GM23338 (cell line): Measurements from ENCODE around the gene NRCAM. TPM values are rescaled to one million over a fixed set of nuclear protein-coding genes. Genes with fewer than 3 reads are reported as not detected.

Source experiments
- ATAC-seq: fragments of 200-7000 bp; cut with Tn5 transposase; 3 replicates; pipeline ENCODE4 v1.9.1; 2020
- DNase-seq: peaks from one replicate; pipeline ENCODE4 v3.0.0-alpha.2; 2015; ENCODE audit warnings: low spot score
- H2AFZ ChIP-seq: fragments of 200-600 bp; sonication (generic); 2 replicates; pipeline ENCODE4 v1.8.0; 2016; ENCODE audit warnings: antibody characterized with exemption, mild to moderate bottlenecking, moderate library complexity
- H3F3A ChIP-seq: fragments of 200-600 bp; sonication (generic); replicated peaks from 2 replicates; pipeline ENCODE4 v1.8.0; 2017; ENCODE audit warnings: antibody characterized with exemption, mixed run types, low read depth
- H3K27ac ChIP-seq: fragments of 200-600 bp; sonication (generic); 2 replicates; pipeline ENCODE4 v1.6.1; 2016; ENCODE audit warnings: low read depth
- H3K27me3 ChIP-seq: fragments of 200-600 bp; sonication (generic); 2 replicates; pipeline ENCODE4 v1.8.0; 2016; ENCODE audit warnings: mild to moderate bottlenecking, mixed run types, moderate library complexity; ENCODE audit not compliant: insufficient read depth
- H3K36me3 ChIP-seq: fragments of 200-600 bp; sonication (generic); 2 replicates; pipeline ENCODE4 v1.8.0; 2016; ENCODE audit warnings: mild to moderate bottlenecking; ENCODE audit not compliant: insufficient read depth
- H3K4me1 ChIP-seq: fragments of 200-600 bp; sonication (generic); 2 replicates; pipeline ENCODE4 v1.8.0; 2016; ENCODE audit warnings: mild to moderate bottlenecking, moderate library complexity; ENCODE audit not compliant: insufficient read depth
- H3K4me2 ChIP-seq: fragments of 200-600 bp; sonication (generic); 2 replicates; pipeline ENCODE4 v1.7.1; 2017; ENCODE audit warnings: mixed run types
- H3K4me3 ChIP-seq: fragments of 200-600 bp; sonication (generic); 2 replicates; pipeline ENCODE4 v1.6.1; 2016; ENCODE audit warnings: mixed run types
- H3K79me2 ChIP-seq: fragments of 200-600 bp; sonication (generic); replicated peaks from 2 replicates; pipeline ENCODE4 v1.8.0; 2017; ENCODE audit warnings: mild to moderate bottlenecking; ENCODE audit not compliant: insufficient read depth
- H3K9me2 ChIP-seq: fragments of 200-600 bp; sonication (generic); 2 replicates; pipeline ENCODE4 v1.8.0; 2017; ENCODE audit not compliant: insufficient read depth
- H4K20me1 ChIP-seq: fragments of 200-600 bp; sonication (generic); replicated peaks from 2 replicates; pipeline ENCODE4 v1.8.0; 2017; ENCODE audit warnings: mild to moderate bottlenecking; ENCODE audit not compliant: insufficient read depth
- H3K27ac Mint-ChIP-seq: 2 replicates; pipeline ENCODE4 v1.8.0; 2020; ENCODE audit warnings: inconsistent platforms, mild to moderate bottlenecking, moderate library complexity, mixed read lengths
- H3K27me3 Mint-ChIP-seq: 3 replicates; pipeline ENCODE4 v1.8.0; 2022; ENCODE audit warnings: low read depth, mild to moderate bottlenecking, moderate library complexity, mixed read lengths, inconsistent platforms; ENCODE audit not compliant: insufficient read depth, poor library complexity
- H3K36me3 Mint-ChIP-seq: 3 replicates; pipeline ENCODE4 v1.8.0; 2021; ENCODE audit warnings: low read depth, mild to moderate bottlenecking, inconsistent platforms, moderate library complexity, mixed read lengths
- H3K4me1 Mint-ChIP-seq: 3 replicates; pipeline ENCODE4 v1.8.0; 2020; ENCODE audit warnings: mild to moderate bottlenecking, inconsistent platforms, mixed read lengths
- H3K4me3 Mint-ChIP-seq: 3 replicates; pipeline ENCODE4 v1.8.0; 2021; ENCODE audit warnings: moderate library complexity, mild to moderate bottlenecking, inconsistent platforms, mixed read lengths
- H3K9me3 Mint-ChIP-seq: 3 replicates; pipeline ENCODE4 v1.8.0; 2020; ENCODE audit warnings: moderate library complexity, mild to moderate bottlenecking, inconsistent platforms, mixed read lengths
- CTCF ChIP-seq, 2 experiments: fragments of 200-600 bp in 1 of 2; sonication (generic) in 1 of 2; conservative IDR thresholded peaks; 2 replicates each; pipeline versions ENCODE4 v1.5.1 to v1.6.1; 2016 to 2017; ENCODE audit warnings: antibody characterized with exemption in 2 of 2, low read depth in 2 of 2, mild to moderate bottlenecking in 2 of 2, moderate library complexity in 1 of 2
- EZH2phosphoT487 ChIP-seq: fragments of 200-600 bp; sonication (generic); IDR thresholded peaks from one replicate; pipeline ENCODE4 v1.8.1; 2018; ENCODE audit warnings: antibody characterized with exemption; ENCODE audit not compliant: unreplicated experiment
- JUNB ChIP-seq: IDR thresholded peaks from one replicate; pipeline ENCODE4 v1.6.1; 2016; ENCODE audit warnings: antibody characterized with exemption; ENCODE audit not compliant: unreplicated experiment
- NANOG ChIP-seq: IDR thresholded peaks from 2 replicates; pipeline ENCODE4 v1.6.1; 2016; ENCODE audit warnings: antibody characterized with exemption, borderline replicate concordance
- POLR2AphosphoS5 ChIP-seq: IDR thresholded peaks from 2 replicates; pipeline ENCODE4 v1.6.1; 2016; ENCODE audit warnings: antibody characterized with exemption, low read depth
- ZNF331 ChIP-seq: fragments of 250-450 bp; sonication (Bioruptor Pico); IDR thresholded peaks from 2 replicates; pipeline ENCODE4 v1.5.0; 2020; ENCODE audit warnings: low read depth, mild to moderate bottlenecking, moderate library complexity
- polyA plus RNA-seq: library from polyadenylated mRNA; unstranded; fragments of >200 nt; fragmentation: Nextera tagmentation; extraction: Ambion mirVana; gene quantifications from 2 replicates; pipeline ENCODE4 v1.2.1, GENCODE V29; 2016
- total RNA-seq: library from RNA; depleted of rRNA; stranded (reverse); fragments of >200 nt; shearing (Covaris generic); gene quantifications from 2 replicates; pipeline ENCODE4 v1.2.3, GENCODE V29; 2014
- TF ChIP-seq, protein P1 (sequence below): fragments of 250-450 bp; sonication (Bioruptor Pico); IDR thresholded peaks from 2 replicates; pipeline ENCODE4 v1.5.0; 2020; ENCODE audit warnings: mild to moderate bottlenecking, moderate library complexity

NRCAM gene
- total and polyA plus RNA-seq, 2 experiments from 2014 or later, result 2.5 to 6.8 TPM

- TF ChIP-seq, protein P1, sequence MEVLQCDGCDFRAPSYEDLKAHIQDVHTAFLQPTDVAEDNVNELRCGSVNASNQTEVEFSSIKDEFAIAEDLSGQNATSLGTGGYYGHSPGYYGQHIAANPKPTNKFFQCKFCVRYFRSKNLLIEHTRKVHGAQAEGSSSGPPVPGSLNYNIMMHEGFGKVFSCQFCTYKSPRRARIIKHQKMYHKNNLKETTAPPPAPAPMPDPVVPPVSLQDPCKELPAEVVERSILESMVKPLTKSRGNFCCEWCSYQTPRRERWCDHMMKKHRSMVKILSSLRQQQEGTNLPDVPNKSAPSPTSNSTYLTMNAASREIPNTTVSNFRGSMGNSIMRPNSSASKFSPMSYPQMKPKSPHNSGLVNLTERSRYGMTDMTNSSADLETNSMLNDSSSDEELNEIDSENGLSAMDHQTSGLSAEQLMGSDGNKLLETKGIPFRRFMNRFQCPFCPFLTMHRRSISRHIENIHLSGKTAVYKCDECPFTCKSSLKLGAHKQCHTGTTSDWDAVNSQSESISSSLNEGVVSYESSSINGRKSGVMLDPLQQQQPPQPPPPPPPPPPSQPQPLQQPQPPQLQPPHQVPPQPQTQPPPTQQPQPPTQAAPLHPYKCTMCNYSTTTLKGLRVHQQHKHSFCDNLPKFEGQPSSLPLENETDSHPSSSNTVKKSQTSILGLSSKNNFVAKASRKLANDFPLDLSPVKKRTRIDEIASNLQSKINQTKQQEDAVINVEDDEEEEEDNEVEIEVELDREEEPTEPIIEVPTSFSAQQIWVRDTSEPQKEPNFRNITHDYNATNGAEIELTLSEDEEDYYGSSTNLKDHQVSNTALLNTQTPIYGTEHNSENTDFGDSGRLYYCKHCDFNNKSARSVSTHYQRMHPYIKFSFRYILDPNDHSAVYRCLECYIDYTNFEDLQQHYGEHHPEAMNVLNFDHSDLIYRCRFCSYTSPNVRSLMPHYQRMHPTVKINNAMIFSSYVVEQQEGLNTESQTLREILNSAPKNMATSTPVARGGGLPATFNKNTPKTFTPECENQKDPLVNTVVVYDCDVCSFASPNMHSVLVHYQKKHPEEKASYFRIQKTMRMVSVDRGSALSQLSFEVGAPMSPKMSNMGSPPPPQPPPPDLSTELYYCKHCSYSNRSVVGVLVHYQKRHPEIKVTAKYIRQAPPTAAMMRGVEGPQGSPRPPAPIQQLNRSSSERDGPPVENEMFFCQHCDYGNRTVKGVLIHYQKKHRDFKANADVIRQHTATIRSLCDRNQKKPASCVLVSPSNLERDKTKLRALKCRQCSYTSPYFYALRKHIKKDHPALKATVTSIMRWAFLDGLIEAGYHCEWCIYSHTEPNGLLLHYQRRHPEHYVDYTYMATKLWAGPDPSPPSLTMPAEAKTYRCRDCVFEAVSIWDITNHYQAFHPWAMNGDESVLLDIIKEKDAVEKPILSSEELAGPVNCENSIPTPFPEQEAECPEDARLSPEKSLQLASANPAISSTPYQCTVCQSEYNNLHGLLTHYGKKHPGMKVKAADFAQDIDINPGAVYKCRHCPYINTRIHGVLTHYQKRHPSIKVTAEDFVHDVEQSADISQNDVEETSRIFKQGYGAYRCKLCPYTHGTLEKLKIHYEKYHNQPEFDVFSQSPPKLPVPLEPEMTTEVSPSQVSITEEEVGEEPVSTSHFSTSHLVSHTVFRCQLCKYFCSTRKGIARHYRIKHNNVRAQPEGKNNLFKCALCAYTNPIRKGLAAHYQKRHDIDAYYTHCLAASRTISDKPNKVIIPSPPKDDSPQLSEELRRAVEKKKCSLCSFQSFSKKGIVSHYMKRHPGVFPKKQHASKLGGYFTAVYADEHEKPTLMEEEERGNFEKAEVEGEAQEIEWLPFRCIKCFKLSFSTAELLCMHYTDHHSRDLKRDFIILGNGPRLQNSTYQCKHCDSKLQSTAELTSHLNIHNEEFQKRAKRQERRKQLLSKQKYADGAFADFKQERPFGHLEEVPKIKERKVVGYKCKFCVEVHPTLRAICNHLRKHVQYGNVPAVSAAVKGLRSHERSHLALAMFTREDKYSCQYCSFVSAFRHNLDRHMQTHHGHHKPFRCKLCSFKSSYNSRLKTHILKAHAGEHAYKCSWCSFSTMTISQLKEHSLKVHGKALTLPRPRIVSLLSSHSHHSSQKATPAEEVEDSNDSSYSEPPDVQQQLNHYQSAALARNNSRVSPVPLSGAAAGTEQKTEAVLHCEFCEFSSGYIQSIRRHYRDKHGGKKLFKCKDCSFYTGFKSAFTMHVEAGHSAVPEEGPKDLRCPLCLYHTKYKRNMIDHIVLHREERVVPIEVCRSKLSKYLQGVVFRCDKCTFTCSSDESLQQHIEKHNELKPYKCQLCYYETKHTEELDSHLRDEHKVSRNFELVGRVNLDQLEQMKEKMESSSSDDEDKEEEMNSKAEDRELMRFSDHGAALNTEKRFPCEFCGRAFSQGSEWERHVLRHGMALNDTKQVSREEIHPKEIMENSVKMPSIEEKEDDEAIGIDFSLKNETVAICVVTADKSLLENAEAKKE (CRISPR knock-in tag), result no peak
- no peak for TF ChIP-seq EZH2phosphoT487
Measured at GRCh38 chr7:108285778-108286177, 170.5 kb downstream of the NRCAM start (continued).

DNA sequence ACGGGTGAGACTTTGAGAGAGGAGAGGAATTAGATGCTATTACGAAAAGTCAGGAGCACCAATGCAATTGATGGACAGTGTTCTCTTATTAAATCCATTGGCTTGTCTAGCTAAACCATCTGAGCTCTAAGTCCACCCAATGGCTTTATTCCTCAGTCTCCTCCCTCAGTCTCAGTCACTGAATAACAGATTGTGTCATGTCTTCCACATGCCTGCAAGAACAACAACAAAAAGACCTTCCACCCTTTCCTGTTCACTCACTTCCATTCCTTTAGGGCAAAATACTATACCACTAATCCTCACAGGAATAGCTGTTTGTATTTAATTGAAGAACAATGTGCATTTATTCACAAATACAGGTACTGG lies 171.2 kb downstream of the NRCAM start:
- Histone ChIP-seq H3K27me3 (no peaks in the 10 kb centered on the region), H3K9me2 (no peaks in the 10 kb centered on the region), H3K4me1 (no peaks in the 10 kb centered on the region), H3F3A (no peaks in the 10 kb centered on the region), H3K4me2 (no peak overlapping the region), H3K27ac (no peak overlapping the region), H3K79me2 (no peaks in the 10 kb centered on the region), H3K36me3 (no peaks in the 10 kb centered on the region), H2AFZ (no peak overlapping the region), H4K20me1 (no peaks in the 10 kb centered on the region), H3K4me3 (no peak overlapping the region)
- no peaks in the 10 kb centered on the region for H3K36me3 Mint-ChIP-seq
- TF ChIP-seq POLR2AphosphoS5 (no peak), CTCF (conservative IDR thresholded peaks at IDR 0.05; ENCODE audit: low read depth in 2 of 2) (no peak), ZNF331 (CRISPR knock-in tag) (no peak), NANOG (no peak), JUNB (no peak)
- H3K27ac Mint-ChIP-seq, result no peak overlapping the region
- peaks cover 2% of the 10 kb centered on the region for H3K27me3 Mint-ChIP-seq
- peaks cover under 1% of the 10 kb centered on the region; the same call in 2 of the 3 replicates for H3K4me1 Mint-ChIP-seq
- no peak for DNase-seq
- ATAC-seq, result no peak
- H3K9me3 Mint-ChIP-seq, result no peaks in the 10 kb centered on the region
- no peak overlapping the region for H3K4me3 Mint-ChIP-seq
